ENCODE results near the gene H1-8.
"Not testable (repeated sequence)": the region's sequence is repeated elsewhere in the genome, so short reads cannot be mapped to it uniquely, and the experiment has no call there.

The H1-8 gene

GRCh38 chr3:129531699-129532098 lies 11.3 kb upstream of the H1-8 start:
- H3K36me3 Mint-ChIP-seq (ENCODE audit: insufficient read depth), result peaks cover 3% of the 10 kb centered on the region
- peaks cover 0 to 4% of the 10 kb centered on the region in 2 donors for H3K27me3 Mint-ChIP-seq
- H3K27ac Mint-ChIP-seq, result no peak overlapping the region
- H3K9me3 Mint-ChIP-seq, result no peaks in the 10 kb centered on the region
- DNase-seq, result no peak
- no peaks in the 10 kb centered on the region for H3K4me1 Mint-ChIP-seq (ENCODE audit: low read depth in 2 of 2)
- H3K4me3 Mint-ChIP-seq, result no peak overlapping the region
- ATAC-seq (replicated peaks), result no peak

DNA sequence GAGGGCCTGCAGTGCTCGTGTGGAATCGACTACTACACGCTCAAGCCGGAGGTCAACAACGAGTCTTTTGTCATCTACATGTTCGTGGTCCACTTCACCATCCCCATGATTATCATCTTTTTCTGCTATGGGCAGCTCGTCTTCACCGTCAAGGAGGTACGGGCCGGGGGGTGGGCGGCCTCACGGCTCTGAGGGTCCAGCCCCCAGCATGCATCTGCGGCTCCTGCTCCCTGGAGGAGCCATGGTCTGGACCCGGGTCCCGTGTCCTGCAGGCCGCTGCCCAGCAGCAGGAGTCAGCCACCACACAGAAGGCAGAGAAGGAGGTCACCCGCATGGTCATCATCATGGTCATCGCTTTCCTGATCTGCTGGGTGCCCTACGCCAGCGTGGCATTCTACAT lies 10.7 kb upstream of the H1-8 start:
- Mint-ChIP-seq H3K9me3 (no peaks in the 10 kb centered on the region), H3K27ac (no peak overlapping the region), H3K36me3 (ENCODE audit: insufficient read depth) (peaks cover 3% of the 10 kb centered on the region), H3K27me3 (peaks cover 0 to 4% of the 10 kb centered on the region in 2 donors), H3K4me3 (no peak overlapping the region), H3K4me1 (ENCODE audit: low read depth in 2 of 2) (no peaks in the 10 kb centered on the region)
- no peak for DNase-seq
- ATAC-seq (replicated peaks), result no peak

GRCh38 chr3:129533406-129533805 lies 9.6 kb upstream of the H1-8 start:
- peaks cover 0 to 4% of the 10 kb centered on the region in 2 donors for H3K27me3 Mint-ChIP-seq
- no peak overlapping the region for H3K4me3 Mint-ChIP-seq
- no peak for DNase-seq
- H3K36me3 Mint-ChIP-seq (ENCODE audit: insufficient read depth), result peaks cover 3% of the 10 kb centered on the region
- no peaks in the 10 kb centered on the region for H3K4me1 Mint-ChIP-seq (ENCODE audit: low read depth in 2 of 2)
- no peaks in the 10 kb centered on the region for H3K9me3 Mint-ChIP-seq
- no peak overlapping the region for H3K27ac Mint-ChIP-seq
- no peak for ATAC-seq (replicated peaks)

- DNase-seq (no peak), ATAC-seq (replicated peaks) (no peak)
- Mint-ChIP-seq H3K4me3 (no peak overlapping the region), H3K36me3 (ENCODE audit: insufficient read depth) (peaks cover 3% of the 10 kb centered on the region), H3K27ac (no peak overlapping the region), H3K27me3 (peaks cover 0 to 4% of the 10 kb centered on the region in 2 donors), H3K4me1 (ENCODE audit: low read depth in 2 of 2) (no peaks in the 10 kb centered on the region), H3K9me3 (no peaks in the 10 kb centered on the region)
These were observed 8.4 kb upstream of the H1-8 start for GRCh38 chr3:129534428-129535027.

- no peak for DNase-seq
- Mint-ChIP-seq H3K4me1 (ENCODE audit: low read depth in 2 of 2) (no peaks in the 10 kb centered on the region), H3K27me3 (peaks cover 0 to 4% of the 10 kb centered on the region in 2 donors), H3K27ac (no peak overlapping the region), H3K36me3 (ENCODE audit: insufficient read depth) (peaks cover 3% of the 10 kb centered on the region), H3K4me3 (no peak overlapping the region), H3K9me3 (no peaks in the 10 kb centered on the region)
- ATAC-seq (replicated peaks), result no peak
These were observed 7.9 kb upstream of the H1-8 start for GRCh38 chr3:129535075-129535474.

GRCh38 chr3:129536374-129536667 lies 6.7 kb upstream of the H1-8 start:
- Mint-ChIP-seq H3K4me1 (ENCODE audit: low read depth in 2 of 2) (no peaks in the 10 kb centered on the region), H3K4me3 (no peak overlapping the region), H3K36me3 (ENCODE audit: insufficient read depth) (peaks cover 3% of the 10 kb centered on the region), H3K27me3 (peaks cover 0 to 4% of the 10 kb centered on the region in 2 donors), H3K27ac (no peak overlapping the region), H3K9me3 (no peaks in the 10 kb centered on the region)
- no peak for ATAC-seq (replicated peaks)
- DNase-seq, result no peak

DNA sequence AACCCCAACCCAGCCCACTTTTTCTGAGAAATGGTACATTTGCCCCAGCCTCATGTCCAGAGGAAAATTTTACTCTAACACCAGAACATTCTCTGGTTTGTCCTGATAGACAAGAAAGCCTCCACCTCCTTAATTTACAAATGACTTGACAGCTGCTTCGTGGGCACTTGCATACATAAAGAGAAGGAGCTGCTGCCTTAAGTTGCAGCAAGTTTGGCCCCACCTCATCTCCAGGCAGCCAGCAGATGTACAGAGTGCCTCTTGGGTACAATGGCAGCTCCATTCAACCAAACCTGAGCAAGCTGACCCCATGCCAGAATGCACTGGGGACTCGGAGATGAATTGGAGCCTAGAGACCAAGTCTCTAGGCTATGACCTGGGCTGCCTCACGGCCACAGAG lies 6.2 kb upstream of the H1-8 start:
- H3K4me1 Mint-ChIP-seq (ENCODE audit: low read depth in 2 of 2), result no peaks in the 10 kb centered on the region
- H3K36me3 Mint-ChIP-seq (ENCODE audit: insufficient read depth), result peaks cover 6% of the 10 kb centered on the region
- ATAC-seq (replicated peaks), result no peak
- no peak overlapping the region for H3K4me3 Mint-ChIP-seq
- H3K27ac Mint-ChIP-seq, result peak overlapping the region in 1 of 2 donors; percentile 13
- no peaks in the 10 kb centered on the region for H3K9me3 Mint-ChIP-seq
- DNase-seq, result no peak
- H3K27me3 Mint-ChIP-seq, result peaks cover 0 to 3% of the 10 kb centered on the region in 2 donors

- Mint-ChIP-seq H3K4me3 (no peak overlapping the region), H3K27me3 (peaks cover 0 to 3% of the 10 kb centered on the region in 2 donors), H3K9me3 (no peaks in the 10 kb centered on the region), H3K27ac (no peak overlapping the region), H3K4me1 (ENCODE audit: low read depth in 2 of 2) (peaks cover 0 to 2% of the 10 kb centered on the region in 2 donors), H3K36me3 (ENCODE audit: insufficient read depth) (peaks cover 3% of the 10 kb centered on the region)
- ATAC-seq (replicated peaks) (no peak), DNase-seq (no peak)
These were observed 3.8 kb upstream of the H1-8 start for GRCh38 chr3:129539206-129539605.

DNA sequence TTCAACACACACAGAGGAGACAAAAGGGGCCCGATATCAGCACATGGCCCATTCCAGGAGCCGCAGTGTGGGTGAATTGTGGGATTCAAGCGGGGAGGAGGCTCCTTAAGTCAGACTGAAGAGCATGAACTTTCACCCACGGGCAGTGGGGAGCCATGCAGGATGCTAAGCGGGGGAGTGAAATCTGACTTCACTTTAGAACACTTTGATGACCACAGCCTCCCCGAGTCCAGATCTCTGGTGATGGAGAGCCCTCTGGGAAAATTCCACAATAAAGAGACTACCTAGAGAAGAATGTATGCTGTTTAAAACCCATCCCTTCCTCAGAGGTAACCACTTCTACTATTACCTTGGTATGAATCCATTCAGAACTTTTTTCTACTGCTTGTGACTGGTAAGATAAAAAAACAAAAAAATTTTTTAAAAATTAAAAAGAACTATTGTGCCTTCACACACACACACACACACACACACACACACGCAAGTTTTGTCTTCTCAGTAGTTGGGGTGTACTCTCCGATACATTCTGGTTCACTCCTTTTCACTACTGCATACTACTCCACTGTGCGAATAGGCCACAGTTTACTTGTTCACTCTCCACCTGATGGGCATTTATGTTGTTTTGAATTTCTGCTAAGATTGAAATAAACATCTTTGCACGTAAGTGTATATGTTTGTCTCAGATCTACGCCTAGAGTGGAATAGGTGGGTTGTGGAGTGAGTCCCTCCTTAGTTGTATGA lies 2.0 kb upstream of the H1-8 start:
- ATAC-seq (replicated peaks) (no peak), DNase-seq (no peak)
- Mint-ChIP-seq H3K36me3 (ENCODE audit: insufficient read depth) (peaks cover 3% of the 10 kb centered on the region), H3K27me3 (peaks cover 0 to 4% of the 10 kb centered on the region in 2 donors), H3K9me3 (no peaks in the 10 kb centered on the region), H3K4me1 (ENCODE audit: low read depth in 2 of 2) (peaks cover 2 to 4% of the 10 kb centered on the region in 2 donors), H3K4me3 (no peak overlapping the region), H3K27ac (peak overlapping the region in 1 of 2 donors; percentile 63)

DNA sequence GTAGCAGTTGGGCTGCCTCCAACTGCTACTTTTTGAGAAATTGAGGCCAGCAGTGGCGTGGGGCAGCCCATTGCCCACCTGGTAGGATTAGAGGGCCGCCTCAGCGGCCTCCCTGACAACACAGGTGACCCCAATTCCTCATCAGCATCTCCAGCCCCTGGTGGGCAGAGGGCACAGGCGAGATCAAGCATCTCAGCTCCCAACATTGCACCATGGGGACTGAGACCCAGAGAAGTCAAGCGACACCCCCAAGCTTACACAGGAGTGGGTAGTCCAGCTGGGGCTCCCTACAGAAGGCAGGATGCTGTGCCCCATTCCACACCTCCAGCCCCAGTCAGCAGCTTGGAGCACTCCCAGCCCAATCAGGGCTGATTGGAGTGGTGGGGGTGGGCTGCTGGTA lies 228 bp upstream of the H1-8 start:
- no peak overlapping the region for H3K4me3 Mint-ChIP-seq
- no peak for DNase-seq
- ATAC-seq (replicated peaks), result no peak
- H3K4me1 Mint-ChIP-seq (ENCODE audit: low read depth in 2 of 2), result peaks cover 4% of the 10 kb centered on the region in 2 donors
- H3K27me3 Mint-ChIP-seq, result peaks cover 0 to 4% of the 10 kb centered on the region in 2 donors
- no peaks in the 10 kb centered on the region for H3K9me3 Mint-ChIP-seq
- peaks cover 3% of the 10 kb centered on the region for H3K36me3 Mint-ChIP-seq (ENCODE audit: insufficient read depth)
- H3K27ac Mint-ChIP-seq, result no peak overlapping the region

DNA sequence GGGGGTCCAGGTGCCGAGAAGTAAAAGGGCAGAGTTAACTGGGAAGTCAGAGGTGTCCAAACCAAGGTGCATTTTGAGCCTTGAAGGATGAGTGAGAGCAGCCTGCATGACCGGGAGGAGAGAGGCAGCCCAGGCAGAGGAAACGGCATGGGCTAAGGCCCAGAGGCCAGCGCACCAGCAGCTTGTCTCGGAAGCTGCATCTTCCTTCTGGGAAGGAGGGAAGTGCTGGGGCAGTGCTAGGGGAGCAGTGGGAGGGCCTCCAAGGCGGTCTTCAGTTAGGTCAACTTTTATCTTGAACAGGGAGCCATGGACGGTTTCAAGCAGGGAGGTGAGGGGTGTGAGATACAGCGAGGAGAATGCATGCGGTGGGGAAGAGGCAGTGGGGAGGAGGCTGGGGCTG lies 1.0 kb downstream of the H1-8 start:
- no peaks in the 10 kb centered on the region for H3K9me3 Mint-ChIP-seq
- H3K27ac Mint-ChIP-seq, result peak overlapping the region in 1 of 2 donors; percentile 71
- H3K4me1 Mint-ChIP-seq (ENCODE audit: low read depth in 2 of 2), result peaks cover 4 to 11% of the 10 kb centered on the region in 2 donors
- H3K36me3 Mint-ChIP-seq (ENCODE audit: insufficient read depth), result peaks cover 3% of the 10 kb centered on the region
- DNase-seq (no peak), ATAC-seq (replicated peaks) (no peak)
- H3K27me3 Mint-ChIP-seq, result peaks cover 0 to 4% of the 10 kb centered on the region in 2 donors
- H3K4me3 Mint-ChIP-seq, result no peak overlapping the region

GRCh38 chr3:129545951-129546350 lies 3.0 kb downstream of the H1-8 start:
- H3K9me3 Mint-ChIP-seq; H3K4me3 Mint-ChIP-seq; H3K36me3 Mint-ChIP-seq (ENCODE audit: insufficient read depth); H3K27me3 Mint-ChIP-seq; DNase-seq; ATAC-seq (replicated peaks): not testable (repeated sequence)
- peaks cover 4 to 16% of the 10 kb centered on the region in 2 donors for H3K4me1 Mint-ChIP-seq (ENCODE audit: low read depth in 2 of 2)
- H3K27ac Mint-ChIP-seq, result peak overlapping the region in 1 of 2 donors; percentile 46

DNA sequence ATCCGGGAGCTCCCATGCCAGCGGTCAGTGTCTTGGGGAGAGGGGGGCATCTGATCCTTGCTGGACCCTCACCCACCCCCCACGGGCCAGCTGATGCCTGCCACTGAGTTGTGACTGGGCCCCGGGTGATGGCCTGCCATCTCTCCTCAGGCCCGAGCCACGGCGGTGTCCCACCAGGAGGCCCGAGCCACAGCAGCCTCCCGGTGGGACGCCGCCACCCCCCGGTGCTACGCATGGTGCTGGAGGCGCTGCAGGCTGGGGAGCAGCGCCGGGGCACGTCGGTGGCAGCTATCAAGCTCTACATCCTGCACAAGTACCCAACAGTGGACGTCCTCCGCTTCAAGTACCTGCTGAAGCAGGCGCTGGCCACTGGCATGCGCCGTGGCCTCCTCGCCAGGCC lies 4.3 kb downstream of the H1-8 start:
- DNase-seq (no peak), ATAC-seq (replicated peaks) (no peak)
- peaks cover 11 to 21% of the 10 kb centered on the region in 2 donors for H3K4me1 Mint-ChIP-seq (ENCODE audit: low read depth in 2 of 2)
- H3K27me3 Mint-ChIP-seq, result peaks cover 0 to 4% of the 10 kb centered on the region in 2 donors
- no peaks in the 10 kb centered on the region for H3K36me3 Mint-ChIP-seq (ENCODE audit: insufficient read depth)
- no peak overlapping the region for H3K4me3 Mint-ChIP-seq
- H3K27ac Mint-ChIP-seq, result no peak overlapping the region
- no peaks in the 10 kb centered on the region for H3K9me3 Mint-ChIP-seq

Measured in effector memory CD8-positive, alpha-beta T cell (primary cell).